ENCODE measurements around the gene ABCA3.

The ABCA3 gene

GRCh38 chr16:2297506-2297860, 43.0 kb downstream of the ABCA3 start:
- Histone ChIP-seq H3K4me3 (ENCODE audit: low read depth, low read length) (no peak overlapping the region), H3K9me3 (ENCODE audit: control insufficient read depth, insufficient read depth, low read length) (no peaks in the 10 kb centered on the region), H3K36me3 (ENCODE audit: control insufficient read depth, insufficient read depth, low read length) (no peaks in the 10 kb centered on the region), H3K4me1 (ENCODE audit: control insufficient read depth, insufficient read depth, low read length) (no peaks in the 10 kb centered on the region), H3K9ac (ENCODE audit: low read depth, low read length) (no peak overlapping the region), H3K27me3 (ENCODE audit: control insufficient read depth, insufficient read depth, low read length) (no peaks in the 10 kb centered on the region)

DNA sequence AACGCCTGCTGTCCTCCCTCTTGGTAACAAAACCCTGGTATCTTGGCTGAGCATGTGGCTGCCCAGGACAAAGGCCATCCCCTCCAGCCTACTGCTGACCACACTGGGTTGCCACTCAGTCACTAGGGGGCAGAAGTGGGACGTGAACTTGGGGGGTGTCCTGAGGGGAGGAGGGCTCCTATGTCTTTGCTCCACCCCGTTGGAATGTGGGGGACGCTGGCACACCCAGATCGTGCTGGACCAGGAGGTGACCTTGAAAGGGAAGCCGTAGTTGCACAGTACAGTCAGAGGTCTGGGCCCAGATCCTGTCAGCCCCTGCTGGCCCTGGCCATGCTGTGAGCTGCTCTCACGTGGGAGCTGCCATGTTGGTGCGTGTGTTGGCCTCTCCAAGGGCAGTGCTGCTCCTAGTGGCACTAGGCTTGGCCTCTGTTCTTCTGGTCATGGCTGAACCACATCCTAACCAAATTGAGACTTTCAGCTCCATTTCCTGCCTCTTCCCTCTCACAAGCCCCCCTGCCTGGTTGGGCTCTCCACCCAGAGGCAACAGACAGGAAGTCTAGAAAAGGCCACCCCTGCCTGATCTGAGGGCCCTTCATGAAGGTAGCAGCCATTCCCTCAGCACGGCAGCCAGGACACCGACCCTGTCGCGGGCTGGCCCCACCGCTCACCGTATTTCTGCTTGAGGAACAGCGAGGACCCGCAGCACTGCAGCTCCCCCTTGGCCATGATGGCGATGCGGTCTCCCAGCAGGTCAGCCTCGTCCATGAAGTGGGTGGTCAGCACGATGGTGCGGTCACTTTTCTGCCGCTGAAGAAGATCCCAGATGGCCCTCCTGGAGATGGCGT, 43.6 kb downstream of the ABCA3 start:
- Histone ChIP-seq H3K36me3 (ENCODE audit: control insufficient read depth, insufficient read depth, low read length) (no peaks in the 10 kb centered on the region), H3K4me3 (ENCODE audit: low read depth, low read length) (no peak overlapping the region), H3K27me3 (ENCODE audit: control insufficient read depth, insufficient read depth, low read length) (no peaks in the 10 kb centered on the region), H3K9me3 (ENCODE audit: control insufficient read depth, insufficient read depth, low read length) (no peaks in the 10 kb centered on the region), H3K4me1 (ENCODE audit: control insufficient read depth, insufficient read depth, low read length) (no peaks in the 10 kb centered on the region), H3K9ac (ENCODE audit: low read depth, low read length) (no peak overlapping the region)

DNA sequence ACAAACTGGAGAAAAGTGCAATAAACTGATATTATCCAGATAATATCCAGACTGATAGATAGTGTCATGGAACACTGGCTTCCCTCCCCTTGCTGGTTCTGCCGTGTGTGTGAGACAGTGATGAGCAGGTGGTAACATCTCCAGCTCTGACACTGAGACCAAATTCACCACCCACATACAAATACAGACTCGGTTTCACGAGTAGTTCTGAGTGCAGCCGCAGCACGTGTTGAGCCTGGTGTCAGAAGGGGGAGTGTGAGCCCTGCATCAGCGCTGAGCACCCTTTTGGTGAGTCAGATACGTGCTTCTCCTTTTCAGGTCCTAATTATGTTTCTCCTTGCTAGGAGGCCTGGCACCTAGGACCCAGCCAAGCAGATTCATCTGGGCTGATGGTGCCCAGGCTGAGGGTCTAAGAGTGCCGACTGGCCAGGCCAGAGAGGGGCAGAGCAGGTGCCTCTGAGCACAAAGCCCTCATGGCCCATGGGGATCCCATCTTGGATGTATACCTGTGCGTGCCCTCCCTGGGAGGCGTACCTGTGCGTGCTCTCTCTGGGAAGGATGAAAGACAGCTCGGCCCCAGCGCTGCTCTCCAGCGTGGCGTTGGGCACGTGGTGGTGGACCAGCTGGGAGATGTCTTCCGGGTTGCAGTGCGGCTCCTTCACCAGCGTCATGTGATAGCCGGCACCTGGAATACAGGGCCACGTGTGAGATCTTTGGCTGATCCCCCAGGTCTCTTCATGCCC, 45.3 kb downstream of the ABCA3 start:
- H3K9ac ChIP-seq (ENCODE audit: low read depth, low read length), result no peak overlapping the region
- no peaks in the 10 kb centered on the region for H3K9me3 ChIP-seq (ENCODE audit: control insufficient read depth, insufficient read depth, low read length)
- no peaks in the 10 kb centered on the region for H3K4me1 ChIP-seq (ENCODE audit: control insufficient read depth, insufficient read depth, low read length)
- no peaks in the 10 kb centered on the region for H3K27me3 ChIP-seq (ENCODE audit: control insufficient read depth, insufficient read depth, low read length)
- no peaks in the 10 kb centered on the region for H3K36me3 ChIP-seq (ENCODE audit: control insufficient read depth, insufficient read depth, low read length)
- H3K4me3 ChIP-seq (ENCODE audit: low read depth, low read length), result no peak overlapping the region

- Histone ChIP-seq H3K27me3 (ENCODE audit: control insufficient read depth, insufficient read depth, low read length) (no peaks in the 10 kb centered on the region), H3K9ac (ENCODE audit: low read depth, low read length) (no peak overlapping the region), H3K4me3 (ENCODE audit: low read depth, low read length) (no peak overlapping the region), H3K9me3 (ENCODE audit: control insufficient read depth, insufficient read depth, low read length) (no peaks in the 10 kb centered on the region), H3K4me1 (ENCODE audit: control insufficient read depth, insufficient read depth, low read length) (no peaks in the 10 kb centered on the region), H3K36me3 (ENCODE audit: control insufficient read depth, insufficient read depth, low read length) (no peaks in the 10 kb centered on the region)
These were observed 48.3 kb downstream of the ABCA3 start for GRCh38 chr16:2292221-2292620.

DNA sequence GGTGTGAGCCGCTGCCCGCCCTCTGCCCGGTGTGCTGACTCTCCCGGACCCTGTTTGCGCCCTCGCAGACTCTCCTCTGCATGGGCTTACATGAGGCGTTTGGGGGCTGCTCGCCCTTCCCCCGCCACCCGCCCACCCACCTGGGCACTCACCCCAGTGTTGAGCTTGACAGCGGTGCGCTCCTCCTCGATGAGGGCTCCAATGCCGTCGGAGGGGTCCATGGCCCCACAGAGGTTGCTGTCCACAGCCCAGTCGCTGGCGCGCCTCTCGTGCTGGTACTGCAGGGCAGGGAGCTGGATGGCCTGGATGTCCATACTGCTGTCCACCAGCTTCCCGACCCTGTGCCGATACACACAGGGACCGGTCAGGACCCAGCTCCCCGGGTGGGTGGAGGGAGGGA, 51.2 kb downstream of the ABCA3 start:
- no peaks in the 10 kb centered on the region for H3K9me3 ChIP-seq (ENCODE audit: control insufficient read depth, insufficient read depth, low read length)
- no peaks in the 10 kb centered on the region for H3K4me1 ChIP-seq (ENCODE audit: control insufficient read depth, insufficient read depth, low read length)
- no peak overlapping the region for H3K9ac ChIP-seq (ENCODE audit: low read depth, low read length)
- H3K4me3 ChIP-seq (ENCODE audit: low read depth, low read length), result no peak overlapping the region
- H3K36me3 ChIP-seq (ENCODE audit: control insufficient read depth, insufficient read depth, low read length), result no peaks in the 10 kb centered on the region
- no peaks in the 10 kb centered on the region for H3K27me3 ChIP-seq (ENCODE audit: control insufficient read depth, insufficient read depth, low read length)

- Histone ChIP-seq H3K36me3 (ENCODE audit: control insufficient read depth, insufficient read depth, low read length) (no peaks in the 10 kb centered on the region), H3K27me3 (ENCODE audit: control insufficient read depth, insufficient read depth, low read length) (no peaks in the 10 kb centered on the region), H3K9me3 (ENCODE audit: control insufficient read depth, insufficient read depth, low read length) (no peaks in the 10 kb centered on the region), H3K4me3 (ENCODE audit: low read depth, low read length) (no peak overlapping the region), H3K4me1 (ENCODE audit: control insufficient read depth, insufficient read depth, low read length) (no peaks in the 10 kb centered on the region), H3K9ac (ENCODE audit: low read depth, low read length) (no peak overlapping the region)
These were observed 51.8 kb downstream of the ABCA3 start for GRCh38 chr16:2288726-2289125.

DNA sequence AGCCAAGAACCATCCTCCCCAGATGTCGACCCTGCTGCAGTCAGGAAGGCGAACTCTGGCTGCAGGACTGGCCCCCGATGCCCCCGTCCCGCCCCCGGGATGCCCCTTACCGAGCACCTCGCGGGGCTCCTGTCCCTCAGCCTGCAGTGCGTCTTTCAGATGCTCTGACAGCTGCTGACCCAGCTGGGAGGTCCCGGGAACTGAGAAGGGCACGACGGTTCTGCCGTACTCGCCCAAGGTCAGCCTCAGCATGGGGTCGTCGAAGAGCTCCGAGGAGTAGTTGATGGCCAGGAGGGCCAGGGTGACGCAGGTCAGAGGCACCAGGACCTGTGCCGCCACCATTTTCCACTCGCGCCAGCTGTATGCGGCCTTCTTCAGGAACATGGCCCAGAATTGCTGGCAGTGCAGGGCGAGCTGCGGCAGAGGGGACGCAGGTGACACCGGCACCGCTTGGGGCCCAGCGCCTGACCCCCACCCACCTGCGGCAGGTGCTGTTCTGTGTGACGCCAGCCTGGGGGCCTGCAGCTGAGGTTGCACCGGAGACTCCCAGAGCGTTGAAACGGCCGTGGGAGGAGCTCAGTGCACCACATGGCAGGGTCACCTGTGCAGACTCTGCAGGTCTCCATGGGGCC, 52.5 kb downstream of the ABCA3 start:
- H3K36me3 ChIP-seq (ENCODE audit: control insufficient read depth, insufficient read depth, low read length), result no peaks in the 10 kb centered on the region
- H3K27me3 ChIP-seq (ENCODE audit: control insufficient read depth, insufficient read depth, low read length), result no peaks in the 10 kb centered on the region
- H3K9me3 ChIP-seq (ENCODE audit: control insufficient read depth, insufficient read depth, low read length), result no peaks in the 10 kb centered on the region
- no peaks in the 10 kb centered on the region for H3K4me1 ChIP-seq (ENCODE audit: control insufficient read depth, insufficient read depth, low read length)
- H3K4me3 ChIP-seq (ENCODE audit: low read depth, low read length), result no peak overlapping the region
- no peak overlapping the region for H3K9ac ChIP-seq (ENCODE audit: low read depth, low read length)

- Histone ChIP-seq H3K9me3 (ENCODE audit: control insufficient read depth, insufficient read depth, low read length) (no peaks in the 10 kb centered on the region), H3K4me3 (ENCODE audit: low read depth, low read length) (no peak overlapping the region), H3K36me3 (ENCODE audit: control insufficient read depth, insufficient read depth, low read length) (no peaks in the 10 kb centered on the region), H3K27me3 (ENCODE audit: control insufficient read depth, insufficient read depth, low read length) (no peaks in the 10 kb centered on the region), H3K4me1 (ENCODE audit: control insufficient read depth, insufficient read depth, low read length) (no peaks in the 10 kb centered on the region), H3K9ac (ENCODE audit: low read depth, low read length) (no peak overlapping the region)
These were observed 54.0 kb downstream of the ABCA3 start for GRCh38 chr16:2286550-2286949.

- Histone ChIP-seq H3K9ac (ENCODE audit: low read depth, low read length) (no peak overlapping the region), H3K36me3 (ENCODE audit: control insufficient read depth, insufficient read depth, low read length) (no peaks in the 10 kb centered on the region), H3K4me3 (ENCODE audit: low read depth, low read length) (no peak overlapping the region), H3K27me3 (ENCODE audit: control insufficient read depth, insufficient read depth, low read length) (no peaks in the 10 kb centered on the region), H3K9me3 (ENCODE audit: control insufficient read depth, insufficient read depth, low read length) (no peaks in the 10 kb centered on the region), H3K4me1 (ENCODE audit: control insufficient read depth, insufficient read depth, low read length) (no peaks in the 10 kb centered on the region)
These were observed 54.8 kb downstream of the ABCA3 start for GRCh38 chr16:2285731-2286191.

DNA sequence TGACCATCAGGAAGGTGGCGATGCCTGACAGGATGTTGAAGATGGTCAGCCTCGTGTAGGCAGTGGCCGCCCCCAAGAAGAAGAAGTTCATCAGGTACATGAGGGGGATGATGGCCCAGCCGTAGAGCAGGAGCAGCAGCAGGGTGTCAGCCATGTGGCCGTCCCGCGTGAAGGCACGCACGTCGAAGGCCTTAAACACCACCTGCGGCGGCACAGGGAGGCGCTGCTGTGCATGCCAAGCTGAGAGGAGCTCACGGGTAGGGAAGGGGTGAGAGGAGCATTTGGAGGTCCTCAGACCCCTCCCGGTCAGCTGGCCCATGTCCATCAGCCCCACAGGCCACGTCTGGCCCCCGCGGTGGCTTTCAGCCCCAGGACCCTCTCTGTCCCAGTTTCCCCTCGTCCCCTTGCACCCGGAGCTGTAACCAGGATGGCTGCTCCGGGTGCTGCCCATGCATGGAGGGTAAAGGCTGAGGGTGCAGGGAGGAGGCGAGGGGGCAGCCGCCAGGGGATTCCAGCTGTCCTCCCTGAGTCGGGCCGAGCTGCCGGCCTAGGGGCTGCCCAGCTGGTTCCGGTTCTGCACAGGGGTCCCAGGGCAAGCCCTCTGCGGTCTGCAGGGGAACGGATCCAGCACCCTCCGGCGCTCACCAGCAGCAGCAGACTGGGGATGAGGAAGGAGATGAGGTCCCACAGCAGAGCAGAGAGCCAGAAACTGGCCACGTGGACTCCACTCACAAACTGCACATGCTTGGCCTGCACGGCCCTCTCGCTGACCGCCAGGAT, 55.5 kb downstream of the ABCA3 start:
- no peaks in the 10 kb centered on the region for H3K36me3 ChIP-seq (ENCODE audit: control insufficient read depth, insufficient read depth, low read length)
- H3K4me1 ChIP-seq (ENCODE audit: control insufficient read depth, insufficient read depth, low read length), result no peaks in the 10 kb centered on the region
- no peak overlapping the region for H3K9ac ChIP-seq (ENCODE audit: low read depth, low read length)
- no peaks in the 10 kb centered on the region for H3K9me3 ChIP-seq (ENCODE audit: control insufficient read depth, insufficient read depth, low read length)
- H3K27me3 ChIP-seq (ENCODE audit: control insufficient read depth, insufficient read depth, low read length), result no peaks in the 10 kb centered on the region
- H3K4me3 ChIP-seq (ENCODE audit: low read depth, low read length), result no peak overlapping the region

- H3K27me3 ChIP-seq (ENCODE audit: control insufficient read depth, insufficient read depth, low read length), result no peaks in the 10 kb centered on the region
- no peak overlapping the region for H3K4me3 ChIP-seq (ENCODE audit: low read depth, low read length)
- no peaks in the 10 kb centered on the region for H3K36me3 ChIP-seq (ENCODE audit: control insufficient read depth, insufficient read depth, low read length)
- no peaks in the 10 kb centered on the region for H3K4me1 ChIP-seq (ENCODE audit: control insufficient read depth, insufficient read depth, low read length)
- no peak overlapping the region for H3K9ac ChIP-seq (ENCODE audit: low read depth, low read length)
- H3K9me3 ChIP-seq (ENCODE audit: control insufficient read depth, insufficient read depth, low read length), result no peaks in the 10 kb centered on the region
These were observed 56.3 kb downstream of the ABCA3 start for GRCh38 chr16:2284001-2284770.
